ENCODE measurements around the gene EFEMP2. TPM values are rescaled to one million over a fixed set of nuclear protein-coding genes. Genes with fewer than 3 reads are reported as not detected.

The EFEMP2 gene
- total RNA-seq, 1 donor from 2014 or later, result 97.3 TPM

- H3K4me3 ChIP-seq (ENCODE audit: insufficient read depth, low read depth, low read length), result peak overlapping the region; percentile 68
- peaks cover 54% of the 10 kb centered on the region for H4K20me1 ChIP-seq (ENCODE audit: insufficient read depth, low read length)
- Mint-ChIP-seq H3K4me3 (ENCODE audit: unreplicated experiment) (peak overlapping the region; percentile 80), H3K4me1 (ENCODE audit: low read depth, unreplicated experiment) (peaks cover 14% of the 10 kb centered on the region), H3K9me3 (ENCODE audit: unreplicated experiment) (no peaks in the 10 kb centered on the region), H3K27ac (ENCODE audit: unreplicated experiment) (peak overlapping the region; percentile 50), H3K36me3 (ENCODE audit: low read depth, unreplicated experiment) (peaks cover 7% of the 10 kb centered on the region), H3K27me3 (ENCODE audit: low read depth, unreplicated experiment) (no peaks in the 10 kb centered on the region)
- H3K4me2 ChIP-seq (ENCODE audit: low read length), result peak overlapping the region; percentile 100
- no peaks in the 10 kb centered on the region for H3K27me3 ChIP-seq (ENCODE audit: insufficient read depth, low read length)
- FAIRE-seq (no peak), DNase-seq (ENCODE audit: low read depth) (no peak)
- no peak overlapping the region for H2AFZ ChIP-seq (ENCODE audit: low read depth, low read length)
- TF ChIP-seq CTCF (IDR thresholded peaks at IDR 0.05; ENCODE audit: insufficient read depth, low read depth, low read length) (no peak), EZH2 (IDR thresholded peaks at IDR 0.05; ENCODE audit: insufficient read depth, low read length) (no peak)
- peak overlapping the region; percentile 92 for H3K9ac ChIP-seq (ENCODE audit: low read length)
- H3K36me3 ChIP-seq (ENCODE audit: insufficient read depth, low read length), result peaks cover 14% of the 10 kb centered on the region
- H3K4me1 ChIP-seq (ENCODE audit: insufficient read depth, low read length), result peaks cover 33% of the 10 kb centered on the region
- no peaks in the 10 kb centered on the region for H3K9me3 ChIP-seq (ENCODE audit: insufficient read depth, low read depth, low read length)
- H3K79me2 ChIP-seq (ENCODE audit: insufficient read depth, low read length), result peaks cover 47% of the 10 kb centered on the region
- no peak overlapping the region for H3K27ac ChIP-seq (ENCODE audit: low read depth, low read length)
Observed at GRCh38 chr11:65870706-65871681, 1.6 kb downstream of the EFEMP2 start.

- DNase-seq (ENCODE audit: low read depth), result no peak
- Histone ChIP-seq H4K20me1 (ENCODE audit: insufficient read depth, low read length) (peaks cover 61% of the 10 kb centered on the region), H3K4me3 (ENCODE audit: insufficient read depth, low read depth, low read length) (no peak overlapping the region), H3K79me2 (ENCODE audit: insufficient read depth, low read length) (peaks cover 47% of the 10 kb centered on the region), H3K4me2 (ENCODE audit: low read length) (peak overlapping the region; percentile 100), H3K9me3 (ENCODE audit: insufficient read depth, low read depth, low read length) (no peaks in the 10 kb centered on the region), H3K9ac (ENCODE audit: low read length) (peak overlapping the region; percentile 92), H3K4me1 (ENCODE audit: insufficient read depth, low read length) (peaks cover 33% of the 10 kb centered on the region), H3K27ac (ENCODE audit: low read depth, low read length) (no peak overlapping the region), H3K27me3 (ENCODE audit: insufficient read depth, low read length) (no peaks in the 10 kb centered on the region), H2AFZ (ENCODE audit: low read depth, low read length) (no peak overlapping the region), H3K36me3 (ENCODE audit: insufficient read depth, low read length) (peaks cover 15% of the 10 kb centered on the region)
- peak overlapping the region; percentile 60 for H3K4me3 Mint-ChIP-seq (ENCODE audit: unreplicated experiment)
- peak overlapping the region; percentile 50 for H3K27ac Mint-ChIP-seq (ENCODE audit: unreplicated experiment)
- FAIRE-seq, result no peak
- H3K36me3 Mint-ChIP-seq (ENCODE audit: low read depth, unreplicated experiment), result peaks cover 7% of the 10 kb centered on the region
- H3K9me3 Mint-ChIP-seq (ENCODE audit: unreplicated experiment), result no peaks in the 10 kb centered on the region
- H3K27me3 Mint-ChIP-seq (ENCODE audit: low read depth, unreplicated experiment), result no peaks in the 10 kb centered on the region
- peaks cover 14% of the 10 kb centered on the region for H3K4me1 Mint-ChIP-seq (ENCODE audit: low read depth, unreplicated experiment)
- no peak for TF ChIP-seq EZH2 (IDR thresholded peaks at IDR 0.05; ENCODE audit: insufficient read depth, low read length)
Observed at GRCh38 chr11:65870307-65870658, 2.3 kb downstream of the EFEMP2 start.

- no peak overlapping the region for H3K4me3 Mint-ChIP-seq (ENCODE audit: unreplicated experiment)
- Histone ChIP-seq H3K4me3 (ENCODE audit: insufficient read depth, low read depth, low read length) (no peak overlapping the region), H3K9me3 (ENCODE audit: insufficient read depth, low read depth, low read length) (no peaks in the 10 kb centered on the region), H4K20me1 (ENCODE audit: insufficient read depth, low read length) (peaks cover 66% of the 10 kb centered on the region), H2AFZ (ENCODE audit: low read depth, low read length) (no peak overlapping the region), H3K79me2 (ENCODE audit: insufficient read depth, low read length) (peaks cover 47% of the 10 kb centered on the region), H3K4me2 (ENCODE audit: low read length) (peak overlapping the region; percentile 100), H3K9ac (ENCODE audit: low read length) (peak overlapping the region; percentile 92), H3K27ac (ENCODE audit: low read depth, low read length) (no peak overlapping the region), H3K27me3 (ENCODE audit: insufficient read depth, low read length) (no peaks in the 10 kb centered on the region), H3K36me3 (ENCODE audit: insufficient read depth, low read length) (peaks cover 15% of the 10 kb centered on the region), H3K4me1 (ENCODE audit: insufficient read depth, low read length) (peaks cover 33% of the 10 kb centered on the region)
- no peaks in the 10 kb centered on the region for H3K27me3 Mint-ChIP-seq (ENCODE audit: low read depth, unreplicated experiment)
- peak overlapping the region; percentile 58 for H3K27ac Mint-ChIP-seq (ENCODE audit: unreplicated experiment)
- TF ChIP-seq CTCF (IDR thresholded peaks at IDR 0.05; ENCODE audit: insufficient read depth, low read depth, low read length), result no peak
- TF ChIP-seq EZH2 (IDR thresholded peaks at IDR 0.05; ENCODE audit: insufficient read depth, low read length), result no peak
- H3K4me1 Mint-ChIP-seq (ENCODE audit: low read depth, unreplicated experiment), result peaks cover 14% of the 10 kb centered on the region
- no peaks in the 10 kb centered on the region for H3K9me3 Mint-ChIP-seq (ENCODE audit: unreplicated experiment)
- FAIRE-seq (no peak), DNase-seq (ENCODE audit: low read depth) (no peak)
- H3K36me3 Mint-ChIP-seq (ENCODE audit: low read depth, unreplicated experiment), result peaks cover 10% of the 10 kb centered on the region
Observed at GRCh38 chr11:65869643-65870306, 2.8 kb downstream of the EFEMP2 start.
